HUDEP-2 (cell line): ENCODE measurements around the gene CNN3.
"Not testable (repeated sequence)": the region's sequence is repeated elsewhere in the genome, so short reads cannot be mapped to it uniquely, and the experiment has no call there.

ENCODE experiments used
- DNase-seq, 76 experiments: peaks; one replicate each; lab custom pipeline; 2025; ENCODE audit not compliant: unreplicated experiment in 76 of 76; lab: John Stamatoyannopoulos, UW

CNN3 gene

GRCh38 chr1:94951046-94951445, 24.1 kb upstream of the CNN3 start:
- DNase-seq: no peak

GRCh38 chr1:94949681-94950661, 23.1 kb upstream of the CNN3 start:
- no peak for DNase-seq

GRCh38 chr1:94947437-94947836, 20.5 kb upstream of the CNN3 start:
- DNase-seq: no peak

- no peak for DNase-seq
Measured at GRCh38 chr1:94946886-94947285, 20.0 kb upstream of the CNN3 start.

- DNase-seq: no peak
Measured at GRCh38 chr1:94942171-94943128, 15.5 kb upstream of the CNN3 start.

- DNase-seq: not testable (repeated sequence)
Measured at GRCh38 chr1:94941480-94941879, 14.6 kb upstream of the CNN3 start.

GRCh38 chr1:94940738-94941137, 13.8 kb upstream of the CNN3 start:
- DNase-seq: no peak

GRCh38 chr1:94937820-94938219, 10.9 kb upstream of the CNN3 start:
- no peak for DNase-seq

GRCh38 chr1:94936861-94937620, 10.1 kb upstream of the CNN3 start:
- DNase-seq: no peak

GRCh38 chr1:94935476-94935875, 8.6 kb upstream of the CNN3 start:
- no peak for DNase-seq

- no peak for DNase-seq
Measured at GRCh38 chr1:94935034-94935433, 8.1 kb upstream of the CNN3 start.

- no peak for DNase-seq
Measured at GRCh38 chr1:94934551-94934950, 7.6 kb upstream of the CNN3 start.

- no peak for DNase-seq
Measured at GRCh38 chr1:94931254-94931841, 4.4 kb upstream of the CNN3 start.

- no peak for DNase-seq
Measured at GRCh38 chr1:94929351-94930217, 2.7 kb upstream of the CNN3 start.

GRCh38 chr1:94928293-94928939, 1.5 kb upstream of the CNN3 start:
- DNase-seq: no peak

- DNase-seq: no peak
Measured at GRCh38 chr1:94927405-94928175, 680 bp upstream of the CNN3 start.

GRCh38 chr1:94926126-94926914, 590 bp downstream of the CNN3 start:
- peak in 8 of 76 experiments; percentile 4 to 46 (median 20) for DNase-seq
